ENCODE measurements around the gene ETV6. TPM values are rescaled to one million over a fixed set of nuclear protein-coding genes. Genes with fewer than 3 reads are reported as not detected.

ETV6 gene
- total and polyA plus RNA-seq, 9 of the 15 experiments (the other 6 are each of a cell fraction or from before 2014, with no cell fraction given), result 0.81 to 12.7 (median 4.1) TPM

DNA sequence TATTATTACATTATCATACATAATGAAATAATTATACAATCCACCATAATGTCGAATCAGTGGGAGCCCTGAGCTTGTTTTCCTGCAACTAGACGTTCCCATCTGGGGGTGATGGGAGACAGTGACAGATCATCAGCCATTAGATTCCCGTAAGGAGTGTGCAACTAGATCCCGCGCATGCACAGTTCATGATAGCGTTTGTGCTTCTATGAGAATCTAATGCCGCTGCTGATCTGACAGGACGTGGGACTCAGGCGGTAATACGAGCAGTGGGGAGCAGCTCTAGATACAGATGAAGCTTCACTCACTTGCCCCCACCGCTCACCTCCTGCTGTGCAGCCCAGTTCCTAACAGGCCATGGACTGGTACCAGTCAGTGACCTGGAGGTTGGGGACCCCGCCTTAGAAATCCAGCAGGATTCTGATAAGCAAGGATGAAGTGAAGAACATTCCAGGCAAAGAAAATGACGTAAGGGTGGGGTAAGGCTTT, 204.6 kb downstream of the ETV6 start:
- no peaks in the 10 kb centered on the region for H3K9me3 ChIP-seq (replicated peaks; ENCODE audit: control insufficient read depth, insufficient read depth, low read depth, low read length)
- H3K4me3 ChIP-seq, result no peak overlapping the region
- DNase-seq (ENCODE audit: extremely low read depth in 1 of 4, low spot score in 3 of 4) (no peak), ATAC-seq (no peak), FAIRE-seq (no peak)
- no peak for TF ChIP-seq ZNF707 (CRISPR knock-in tag; conservative IDR thresholded peaks at IDR 0.05)
- no peak for TF ChIP-seq RUNX1 (IDR thresholded peaks at IDR 0.05; ENCODE audit: low read depth)
- TF ChIP-seq TEAD2 (tag; IDR thresholded peaks at IDR 0.05), result no peak
- TF ChIP-seq MTA3 (IDR thresholded peaks at IDR 0.05; ENCODE audit: borderline replicate concordance), result no peak
- TF ChIP-seq CBX1 (IDR thresholded peaks at IDR 0.05; ENCODE audit: low read depth), result no peak
- TF ChIP-seq, protein P1, sequence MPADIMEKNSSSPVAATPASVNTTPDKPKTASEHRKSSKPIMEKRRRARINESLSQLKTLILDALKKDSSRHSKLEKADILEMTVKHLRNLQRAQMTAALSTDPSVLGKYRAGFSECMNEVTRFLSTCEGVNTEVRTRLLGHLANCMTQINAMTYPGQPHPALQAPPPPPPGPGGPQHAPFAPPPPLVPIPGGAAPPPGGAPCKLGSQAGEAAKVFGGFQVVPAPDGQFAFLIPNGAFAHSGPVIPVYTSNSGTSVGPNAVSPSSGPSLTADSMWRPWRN (IDR thresholded peaks at IDR 0.05; ENCODE audit: low read depth), result no peak
- no peak for TF ChIP-seq KLF16 (IDR thresholded peaks at IDR 0.05)
- TF ChIP-seq IRF1 (CRISPR knock-in tag; IDR thresholded peaks at IDR 0.05; ENCODE audit: borderline replicate concordance), result no peak
- TF ChIP-seq, protein P2, sequence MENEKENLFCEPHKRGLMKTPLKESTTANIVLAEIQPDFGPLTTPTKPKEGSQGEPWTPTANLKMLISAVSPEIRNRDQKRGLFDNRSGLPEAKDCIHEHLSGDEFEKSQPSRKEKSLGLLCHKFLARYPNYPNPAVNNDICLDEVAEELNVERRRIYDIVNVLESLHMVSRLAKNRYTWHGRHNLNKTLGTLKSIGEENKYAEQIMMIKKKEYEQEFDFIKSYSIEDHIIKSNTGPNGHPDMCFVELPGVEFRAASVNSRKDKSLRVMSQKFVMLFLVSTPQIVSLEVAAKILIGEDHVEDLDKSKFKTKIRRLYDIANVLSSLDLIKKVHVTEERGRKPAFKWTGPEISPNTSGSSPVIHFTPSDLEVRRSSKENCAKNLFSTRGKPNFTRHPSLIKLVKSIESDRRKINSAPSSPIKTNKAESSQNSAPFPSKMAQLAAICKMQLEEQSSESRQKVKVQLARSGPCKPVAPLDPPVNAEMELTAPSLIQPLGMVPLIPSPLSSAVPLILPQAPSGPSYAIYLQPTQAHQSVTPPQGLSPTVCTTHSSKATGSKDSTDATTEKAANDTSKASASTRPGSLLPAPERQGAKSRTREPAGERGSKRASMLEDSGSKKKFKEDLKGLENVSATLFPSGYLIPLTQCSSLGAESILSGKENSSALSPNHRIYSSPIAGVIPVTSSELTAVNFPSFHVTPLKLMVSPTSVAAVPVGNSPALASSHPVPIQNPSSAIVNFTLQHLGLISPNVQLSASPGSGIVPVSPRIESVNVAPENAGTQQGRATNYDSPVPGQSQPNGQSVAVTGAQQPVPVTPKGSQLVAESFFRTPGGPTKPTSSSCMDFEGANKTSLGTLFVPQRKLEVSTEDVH (IDR thresholded peaks at IDR 0.05; ENCODE audit: low read depth, partially characterized antibody), result no peak
- TF ChIP-seq NBN (IDR thresholded peaks at IDR 0.05; ENCODE audit: low read depth), result no peak
- TF ChIP-seq, protein P3, sequence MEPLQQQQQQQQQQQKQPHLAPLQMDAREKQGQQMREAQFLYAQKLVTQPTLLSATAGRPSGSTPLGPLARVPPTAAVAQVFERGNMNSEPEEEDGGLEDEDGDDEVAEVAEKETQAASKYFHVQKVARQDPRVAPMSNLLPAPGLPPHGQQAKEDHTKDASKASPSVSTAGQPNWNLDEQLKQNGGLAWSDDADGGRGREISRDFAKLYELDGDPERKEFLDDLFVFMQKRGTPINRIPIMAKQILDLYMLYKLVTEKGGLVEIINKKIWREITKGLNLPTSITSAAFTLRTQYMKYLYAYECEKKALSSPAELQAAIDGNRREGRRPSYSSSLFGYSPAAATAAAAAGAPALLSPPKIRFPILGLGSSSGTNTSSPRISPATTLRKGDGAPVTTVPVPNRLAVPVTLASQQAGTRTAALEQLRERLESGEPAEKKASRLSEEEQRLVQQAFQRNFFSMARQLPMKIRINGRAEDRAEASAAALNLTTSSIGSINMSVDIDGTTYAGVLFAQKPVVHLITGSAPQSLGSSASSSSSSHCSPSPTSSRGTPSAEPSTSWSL (CRISPR knock-in tag; IDR thresholded peaks at IDR 0.05; ENCODE audit: borderline replicate concordance), result no peak
- no peak for TF ChIP-seq RB1 (IDR thresholded peaks at IDR 0.05; ENCODE audit: low read depth)
- TF ChIP-seq TSC22D4 (tag; IDR thresholded peaks at IDR 0.05), result no peak
- no peak for TF ChIP-seq ETS2 (tag; IDR thresholded peaks at IDR 0.05; ENCODE audit: borderline replicate concordance, poor library complexity, severe bottlenecking)
- no peak for TF ChIP-seq PYGO2 (tag; IDR thresholded peaks at IDR 0.05)
- TF ChIP-seq ZNF431 (CRISPR knock-in tag; IDR thresholded peaks at IDR 0.05), result no peak
- in situ Hi-C loops (cut with MboI), result no loop called here
- no peaks in the 10 kb centered on the region for H3K4me1 ChIP-seq (replicated peaks in 1 of 2; ENCODE audit: control insufficient read depth in 2 of 2, insufficient read depth in 2 of 2, low read length in 2 of 2)
- no peaks in the 10 kb centered on the region for H3K79me2 ChIP-seq (ENCODE audit: control insufficient read depth, insufficient read depth, low read length)
- intact Hi-C loops (cut with micrococcal nuclease), result no loop called here
- ChIA-PET CTCF (ENCODE audit: low intra/inter-chr PET ratio) (no interaction called here), POLR2A (no interaction called here)
- WGBS (ENCODE audit: insufficient coverage, low coverage, missing lambda C conversion rate), result 76% methylated on average over 10 of the region's 13 CpGs
- no peaks in the 10 kb centered on the region for H4K20me1 ChIP-seq (replicated peaks; ENCODE audit: control insufficient read depth, insufficient read depth, low read length)
- no peak overlapping the region for H3K4me2 ChIP-seq (ENCODE audit: insufficient read depth, low read length)
- H3K27ac ChIP-seq (ENCODE audit: extremely low read depth, low read depth, low read length), result no peak overlapping the region
- no peak overlapping the region for H2AFZ ChIP-seq (ENCODE audit: low read depth, low read length)
- H3K9ac ChIP-seq (ENCODE audit: insufficient read depth in 1 of 2, low read depth in 2 of 2, low read length in 2 of 2), result no peak overlapping the region
- H3K27me3 ChIP-seq (ENCODE audit: control insufficient read depth in 2 of 2, insufficient read depth in 2 of 2, low read length in 2 of 2), result no peaks in the 10 kb centered on the region
- H3K9me1 ChIP-seq (ENCODE audit: control insufficient read depth, insufficient read depth, low read length), result no peaks in the 10 kb centered on the region
- peaks cover 6% of the 10 kb centered on the region; the same call in 1 of the 3 replicates for H3K36me3 ChIP-seq (ENCODE audit: control insufficient read depth, insufficient read depth, low read length)
- BruUV-seq (replicated peaks), result no TSS peak
